Transverse colon (tissue), 4 donors: ENCODE measurements around the gene FRS3. TPM values are rescaled to one million over a fixed set of nuclear protein-coding genes. Genes with fewer than 3 reads are reported as not detected.

Source experiments
- DNase-seq: peaks from one replicate; pipeline ENCODE4 v3.0.0-alpha.2; 2019
- H3K27ac ChIP-seq, 4 donors: fragments of 200-600 bp; sonication (generic); 2 replicates each; pipeline ENCODE4 v1.5.1; 2016 to 2018; ENCODE audit warnings: inconsistent platforms in 4 of 4
- H3K27me3 ChIP-seq: fragments of 200-600 bp; sonication (generic); 2 replicates; pipeline ENCODE4 v1.5.1; 2017; ENCODE audit warnings: inconsistent platforms
- H3K36me3 ChIP-seq, 4 donors: fragments of 200-600 bp; sonication (generic); 2 replicates each; pipeline ENCODE4 v1.5.1; 2017 to 2019; ENCODE audit warnings: inconsistent platforms in 4 of 4
- H3K4me1 ChIP-seq, 4 donors: fragments of 200-600 bp; sonication (generic); 2 replicates each; pipeline ENCODE4 v1.5.1; 2017 to 2020; ENCODE audit warnings: inconsistent platforms in 4 of 4
- H3K4me3 ChIP-seq, 4 donors: fragments of 200-600 bp; sonication (generic); 1 replicate in 1 of 4; 2 replicates in 3 of 4; pipeline versions ENCODE4 v1.5.1 to v1.6.1; 2017 to 2019; ENCODE audit warnings: inconsistent platforms in 4 of 4
- H3K9me3 ChIP-seq, 2 donors: fragments of 200-600 bp; sonication (generic); 2 replicates each; pipeline ENCODE4 v1.5.1; 2017 to 2019; ENCODE audit warnings: inconsistent platforms in 2 of 2
- CTCF ChIP-seq, 5 experiments: fragments of 200-600 bp in 3 of 5; fragments of 450-650 bp in 2 of 5; sonication (generic) in 3 of 5; IDR thresholded peaks; 1 replicate in 2 of 5; 2 replicates in 3 of 5; pipeline ENCODE4 v1.5.1; 2016 to 2017; ENCODE audit warnings: antibody characterized with exemption in 5 of 5, inconsistent platforms in 3 of 5, mild to moderate bottlenecking in 2 of 5, moderate library complexity in 1 of 5
- EP300 ChIP-seq: sonication (generic); formaldehyde crosslinking; IDR thresholded peaks from one replicate; pipeline ENCODE4 v1.6.1; 2017; ENCODE audit warnings: antibody characterized with exemption, low read depth
- POLR2A ChIP-seq: fragments of 450-650 bp; IDR thresholded peaks from one replicate; pipeline ENCODE4 v1.6.1; 2016; ENCODE audit warnings: antibody characterized with exemption, mild to moderate bottlenecking, moderate library complexity
- POLR2AphosphoS5 ChIP-seq, 3 donors: sonication (generic); formaldehyde crosslinking; IDR thresholded peaks; one replicate each; pipeline ENCODE4 v1.6.1; 2016; ENCODE audit warnings: antibody characterized with exemption in 3 of 3
- WGBS, 2 donors: methylation state at CpG; one replicate each; pipeline ENCODE4 v1.1.5; 2018; ENCODE audit warnings: low coverage in 1 of 2; 5-methylcytosine and 5-hydroxymethylcytosine counted together
- in situ Hi-C, 4 donors: fragments of 200-750 bp; cut with MboI; loops; one replicate each; pipeline versions ENCODE4 v1.15.0 to v1.15.1; 2017; ENCODE audit warnings: low sequenced_read_pairs in 3 of 4, low pct_ligation_motif_present in 1 of 4, low pct_unique_long_range_greater_than_20kb in 1 of 4
- intact Hi-C: fragments of 100-400 bp; cut with DNase I; formaldehyde crosslinking; loops from one replicate; pipeline ENCODE4 v1.15.1; 2023; ENCODE audit warnings: low total_unique reads
- total RNA-seq, 4 donors: library from RNA; depleted of rRNA; stranded (reverse); fragments of >200 nt; gene quantifications; one replicate each; pipeline ENCODE4 v1.1.0, GENCODE V29; 2016

Gene FRS3
- total RNA-seq, 4 donors from 2014 or later, result 2.8 to 4.5 (median 3.2) TPM

GRCh38 chr6:41759106-41759904 is 20.4 kb downstream of the FRS3 start:
- no peak for DNase-seq
- H3K36me3 ChIP-seq, result no peaks in the 10 kb centered on the region
- no peak for TF ChIP-seq POLR2AphosphoS5 (IDR thresholded peaks at IDR 0.05)
- H3K27ac ChIP-seq, result no peak overlapping the region
- no peak overlapping the region for H3K4me3 ChIP-seq
- in situ Hi-C loops (no loop called here), intact Hi-C loops (no loop called here)
- H3K4me1 ChIP-seq, result no peaks in the 10 kb centered on the region
- WGBS, 2 donors, result 87% methylated on average over 11 of the region's 13 CpGs; no CpG with 5 or more reads in 1 of the 2 donors
- no peaks in the 10 kb centered on the region for H3K9me3 ChIP-seq
- H3K27me3 ChIP-seq, result no peaks in the 10 kb centered on the region

- H3K36me3 ChIP-seq, result no peaks in the 10 kb centered on the region
- no peaks in the 10 kb centered on the region for H3K4me1 ChIP-seq
- no peak for TF ChIP-seq POLR2AphosphoS5 (IDR thresholded peaks at IDR 0.05)
- no peak for TF ChIP-seq EP300
- no peak for TF ChIP-seq CTCF (IDR thresholded peaks at IDR 0.05)
- TF ChIP-seq POLR2A, result no peak
- no peak for DNase-seq
- no peak overlapping the region for H3K4me3 ChIP-seq
- no peaks in the 10 kb centered on the region for H3K9me3 ChIP-seq
- intact Hi-C loops, result no loop called here
- no peak overlapping the region for H3K27ac ChIP-seq
- in situ Hi-C loops, result no loop called here
- H3K27me3 ChIP-seq, result no peaks in the 10 kb centered on the region
- WGBS, 2 donors, result 88% methylated on average over 6 of the region's 6 CpGs; no CpG with 5 or more reads in 1 of the 2 donors
Observed at GRCh38 chr6:41758641-41759035, 21.1 kb downstream of the FRS3 start.

- in situ Hi-C loops, result no loop called here
- 77 to 81% methylated on average over 5 to 6 of the region's 8 CpGs for WGBS, 2 donors
- no peaks in the 10 kb centered on the region for H3K36me3 ChIP-seq
Observed at GRCh38 chr6:41757931-41758640, 21.6 kb downstream of the FRS3 start.

GRCh38 chr6:41757271-41757670 is 22.4 kb downstream of the FRS3 start:
- no peaks in the 10 kb centered on the region for H3K36me3 ChIP-seq
- no peak for DNase-seq
- H3K27me3 ChIP-seq, result no peaks in the 10 kb centered on the region
- H3K4me3 ChIP-seq, result no peak overlapping the region
- TF ChIP-seq POLR2AphosphoS5 (IDR thresholded peaks at IDR 0.05) (no peak), CTCF (IDR thresholded peaks at IDR 0.05) (no peak), POLR2A (no peak), EP300 (no peak)
- in situ Hi-C loops (no loop called here), intact Hi-C loops (no loop called here)
- no peaks in the 10 kb centered on the region for H3K9me3 ChIP-seq
- no peaks in the 10 kb centered on the region for H3K4me1 ChIP-seq
- 95% methylated on average over 6 of the region's 6 CpGs; no CpG with 5 or more reads in 1 of the 2 donors for WGBS, 2 donors
- no peak overlapping the region for H3K27ac ChIP-seq

More at GRCh38 chr6:41757931-41758640, 21.6 kb downstream of the FRS3 start:
- Histone ChIP-seq H3K4me3 (no peak overlapping the region), H3K9me3 (no peaks in the 10 kb centered on the region), H3K27me3 (no peaks in the 10 kb centered on the region), H3K4me1 (no peaks in the 10 kb centered on the region), H3K27ac (no peak overlapping the region)
- intact Hi-C loops, result no loop called here
- TF ChIP-seq POLR2A, result no peak
- DNase-seq, result no peak

- Histone ChIP-seq H3K27ac (no peak overlapping the region), H3K9me3 (no peaks in the 10 kb centered on the region), H3K27me3 (no peaks in the 10 kb centered on the region), H3K4me3 (no peak overlapping the region), H3K36me3 (no peaks in the 10 kb centered on the region), H3K4me1 (no peaks in the 10 kb centered on the region)
- no peak for DNase-seq
- TF ChIP-seq CTCF (IDR thresholded peaks at IDR 0.05) (no peak), POLR2AphosphoS5 (IDR thresholded peaks at IDR 0.05) (no peak), POLR2A (no peak), EP300 (no peak)
- in situ Hi-C loops, result no loop called here
- WGBS, 2 donors, result 63% methylated on average over 12 of the region's 13 CpGs; no CpG with 5 or more reads in 1 of the 2 donors
- intact Hi-C loops, result no loop called here
Observed at GRCh38 chr6:41756354-41756753, 23.3 kb downstream of the FRS3 start.
